ENCODE results near the gene CDC37L1. TPM values are rescaled to one million over a fixed set of nuclear protein-coding genes. Genes with fewer than 3 reads are reported as not detected.
A peak's percentile ranks its signal among the peaks of the same experiment; 100 is the strongest.

Gene CDC37L1
- total and polyA plus RNA-seq, 9 of the 15 experiments (the other 6 are each of a cell fraction or from before 2014, with no cell fraction given): 1.5 to 7.9 (median 6.0) TPM

- TF ChIP-seq CREB3L1 (IDR thresholded peaks at IDR 0.05; ENCODE audit: borderline replicate concordance, low read depth): peak; percentile 24; the same call in 1 of the 2 replicates
- no peak for TF ChIP-seq KAT8 (IDR thresholded peaks at IDR 0.05; ENCODE audit: low read depth)
- TF ChIP-seq SOX6 (IDR thresholded peaks at IDR 0.05): 0 out of 2 replicates have a peak, but pooled peaks have one; percentile 32
- TF ChIP-seq RBFOX2 (IDR thresholded peaks at IDR 0.05; ENCODE audit: low read depth, low read length): peak; percentile 91
- TF ChIP-seq DACH1 (IDR thresholded peaks at IDR 0.05; ENCODE audit: partially characterized antibody): no peak
- 0 out of 2 replicates have a peak, but pooled peaks have one; percentile 56 for TF ChIP-seq ZBTB43 (CRISPR knock-in tag; IDR thresholded peaks at IDR 0.05)
- peak; percentile 89 for TF ChIP-seq FOXP1 (CRISPR knock-in tag; IDR thresholded peaks at IDR 0.05)
- no peak for TF ChIP-seq ZNF282 (CRISPR knock-in tag; IDR thresholded peaks at IDR 0.05)
- no peak for TF ChIP-seq RFX1 (IDR thresholded peaks at IDR 0.05)
- TF ChIP-seq NBN (IDR thresholded peaks at IDR 0.05; ENCODE audit: low read depth): no peak
- TF ChIP-seq GABPB2 (CRISPR knock-in tag; conservative IDR thresholded peaks at IDR 0.05): no peak
- no peak for TF ChIP-seq ARID3A (IDR thresholded peaks at IDR 0.05; ENCODE audit: borderline replicate concordance, low read depth, low read length)
- no peak for TF ChIP-seq MLX (CRISPR knock-in tag; conservative IDR thresholded peaks at IDR 0.05)
- TF ChIP-seq RBM22 (IDR thresholded peaks at IDR 0.05; ENCODE audit: low read depth, low read length, poor library complexity, severe bottlenecking): no peak
- no peak for TF ChIP-seq PKNOX1 (IDR thresholded peaks at IDR 0.05)
- TF ChIP-seq SFPQ (IDR thresholded peaks at IDR 0.05; ENCODE audit: low read depth, low read length): no peak
- TF ChIP-seq SNAPC5 (CRISPR knock-in tag; IDR thresholded peaks at IDR 0.05): no peak
- TF ChIP-seq ZNF696 (CRISPR knock-in tag; conservative IDR thresholded peaks at IDR 0.05): no peak
- no peak for TF ChIP-seq SMARCA4 (IDR thresholded peaks at IDR 0.05)
Measured at GRCh38 chr9:4740638-4741364, 61.4 kb downstream of the CDC37L1 start, which contains the start of gene AK3 (continued).
